B cell (primary cell): ENCODE results near the gene LCN15.

Experiments
- CTCF ChIP-seq: fragments of 200-600 bp; IDR thresholded peaks from one replicate; pipeline ENCODE4 v1.8.0; 2022; ENCODE audit warnings: antibody characterized with exemption, mild to moderate bottlenecking
- EZH2 ChIP-seq: IDR thresholded peaks from 2 replicates; pipeline ENCODE4 v1.6.1; 2012; ENCODE audit warnings: borderline replicate concordance, low read depth, mild to moderate bottlenecking, moderate library complexity, low read length; ENCODE audit not compliant: insufficient read depth, poor library complexity, severe bottlenecking

- TF ChIP-seq CTCF (no peak), EZH2 (no peak)
Measured at GRCh38 chr9:136808806-136809158, 44.5 kb upstream of the LCN15 start.
